GM19395 (cell line): ENCODE data around the gene TOP3B.

ENCODE experiments used
- ATAC-seq: cut with Tn5 transposase; IDR thresholded peaks from one replicate; pipeline ENCODE4 v1.9.1; 2021; ENCODE audit warnings: mild to moderate bottlenecking, moderate library complexity; ENCODE audit not compliant: unreplicated experiment

TOP3B gene

GRCh38 chr22:21964234-21964633 lies 18.4 kb downstream of the TOP3B start:
- no peak for ATAC-seq

GRCh38 chr22:21963790-21964211 lies 18.8 kb downstream of the TOP3B start:
- no peak for ATAC-seq

- no peak for ATAC-seq
Measured at GRCh38 chr22:21963286-21963685, 19.3 kb downstream of the TOP3B start.

GRCh38 chr22:21962655-21962949 lies 20.0 kb downstream of the TOP3B start:
- no peak for ATAC-seq

GRCh38 chr22:21961886-21962654 lies 20.5 kb downstream of the TOP3B start:
- ATAC-seq, result no peak

- ATAC-seq, result no peak
Measured at GRCh38 chr22:21961127-21961867, 21.3 kb downstream of the TOP3B start.

- no peak for ATAC-seq
Measured at GRCh38 chr22:21960200-21961126, 22.1 kb downstream of the TOP3B start.

- ATAC-seq, result no peak
Measured at GRCh38 chr22:21959274-21960074, 23.1 kb downstream of the TOP3B start.

GRCh38 chr22:21958360-21959273 lies 24.0 kb downstream of the TOP3B start:
- no peak for ATAC-seq

- ATAC-seq, result no peak
Measured at GRCh38 chr22:21952586-21953571, 29.7 kb downstream of the TOP3B start, which contains the start of gene PPM1F. TSS of gene PPM1F (minus strand) at chr22:21952848. CDS start at chr22:21946048, 6,800 bp downstream.

- no peak for ATAC-seq
Measured at GRCh38 chr22:21951931-21952465, 30.6 kb downstream of the TOP3B start.

- no peak for ATAC-seq
Measured at GRCh38 chr22:21951062-21951461, 31.5 kb downstream of the TOP3B start.

GRCh38 chr22:21949948-21950347 lies 32.6 kb downstream of the TOP3B start:
- no peak for ATAC-seq

GRCh38 chr22:21949569-21949918 lies 33.0 kb downstream of the TOP3B start:
- ATAC-seq, result no peak

GRCh38 chr22:21948824-21949568 lies 33.6 kb downstream of the TOP3B start:
- no peak for ATAC-seq

GRCh38 chr22:21948390-21948789 lies 34.2 kb downstream of the TOP3B start:
- no peak for ATAC-seq
